Head of caudate nucleus (tissue), 42 donors: Measurements from ENCODE around the gene SORCS1.

Experiments used
- DNase-seq, 42 donors: peaks; one replicate each; pipeline versions ENCODE4 v3.0.0 to v3.0.0-alpha.2; 2020 to 2021; ENCODE audit warnings: mixed read lengths in 7 of 42
- intact Hi-C: fragments of 100-400 bp; cut with DNase I; formaldehyde crosslinking; loops from one replicate; pipeline ENCODE4 v1.15.0; 2022

The SORCS1 gene

GRCh38 chr10:106746868-106747267 lies 417.6 kb downstream of the SORCS1 start:
- intact Hi-C loops = no loop called here
- no peak for DNase-seq

- DNase-seq = no peak
- intact Hi-C loops = no loop called here
Measured at GRCh38 chr10:106741006-106741530, 423.4 kb downstream of the SORCS1 start.

GRCh38 chr10:106740071-106740470 lies 424.4 kb downstream of the SORCS1 start:
- peak in 17 of 42 donors; percentile 8 to 73 (median 26) for DNase-seq
- intact Hi-C loops = no loop called here

- intact Hi-C loops = no loop called here
- no peak for DNase-seq
Measured at GRCh38 chr10:106734220-106734619, 430.3 kb downstream of the SORCS1 start.

GRCh38 chr10:106728232-106728631 lies 436.3 kb downstream of the SORCS1 start:
- intact Hi-C loops = no loop called here

GRCh38 chr10:106727170-106727569 lies 437.3 kb downstream of the SORCS1 start:
- no peak for DNase-seq
- intact Hi-C loops = no loop called here

More at GRCh38 chr10:106728232-106728631, 436.3 kb downstream of the SORCS1 start:
- no peak for DNase-seq

- intact Hi-C loops = no loop called here
- DNase-seq = no peak
Measured at GRCh38 chr10:106722524-106722923, 442.0 kb downstream of the SORCS1 start.

GRCh38 chr10:106720683-106721082 lies 443.8 kb downstream of the SORCS1 start:
- intact Hi-C loops = no loop called here
- DNase-seq = no peak

- DNase-seq = no peak
- intact Hi-C loops = no loop called here
Measured at GRCh38 chr10:106716381-106716780, 448.1 kb downstream of the SORCS1 start.

- peak in 1 of 42 donors; percentile 1 for DNase-seq
- intact Hi-C loops = no loop called here
Measured at GRCh38 chr10:106714734-106715555, 449.6 kb downstream of the SORCS1 start.

- no peak for DNase-seq
- intact Hi-C loops = no loop called here
Measured at GRCh38 chr10:106713846-106714245, 450.7 kb downstream of the SORCS1 start.

- intact Hi-C loops = no loop called here
- DNase-seq = no peak
Measured at GRCh38 chr10:106712988-106713387, 451.5 kb downstream of the SORCS1 start.

GRCh38 chr10:106711313-106711906 lies 453.1 kb downstream of the SORCS1 start:
- intact Hi-C loops = no loop called here
- peak in 41 of 42 donors; percentile 11 to 84 (median 55) for DNase-seq

- intact Hi-C loops = no loop called here
- no peak for DNase-seq
Measured at GRCh38 chr10:106708506-106708905, 456.0 kb downstream of the SORCS1 start.

- DNase-seq = no peak
- intact Hi-C loops = no loop called here
Measured at GRCh38 chr10:106707657-106708056, 456.8 kb downstream of the SORCS1 start.

GRCh38 chr10:106706127-106706526 lies 458.4 kb downstream of the SORCS1 start:
- intact Hi-C loops = no loop called here
- no peak for DNase-seq

GRCh38 chr10:106705681-106706100 lies 458.8 kb downstream of the SORCS1 start:
- peak; percentile 36 to 91 (median 80) for DNase-seq
- intact Hi-C loops = no loop called here

- intact Hi-C loops = no loop called here
- DNase-seq = no peak
Measured at GRCh38 chr10:106696239-106696638, 468.3 kb downstream of the SORCS1 start.

- DNase-seq = no peak
- intact Hi-C loops = no loop called here
Measured at GRCh38 chr10:106694696-106695095, 469.8 kb downstream of the SORCS1 start.

- intact Hi-C loops = loop anchor here (5.0 kb wide), 1 partner anchor 60 kb away; no protein-coding TSS in a partner anchor
- DNase-seq = peak in 1 of 42 donors; percentile 40
Measured at GRCh38 chr10:106682175-106682574, 482.3 kb downstream of the SORCS1 start.
